Measurements from ENCODE around the gene STX16. TPM values are rescaled to one million over a fixed set of nuclear protein-coding genes. Genes with fewer than 3 reads are reported as not detected.
A peak's percentile ranks its signal among the peaks of the same experiment; 100 is the strongest.

STX16 gene
- total and polyA plus RNA-seq, 2 of the 13 experiments (the other 11 are each of a cell fraction or from before 2014, with no cell fraction given), result 28.0 to 72.7 TPM

- DNase-seq (ENCODE audit: low spot score) (no peak), ATAC-seq (no peak), FAIRE-seq (no peak)
- Histone ChIP-seq H3K79me2 (ENCODE audit: insufficient read depth, low read length) (peaks cover 100% of the 10 kb centered on the region), H3K27me3 (ENCODE audit: control insufficient read depth in 1 of 2, insufficient read depth in 2 of 2, low read length in 2 of 2) (no peaks in the 10 kb centered on the region; a peak in 1 of 5 replicates), H2AFZ (ENCODE audit: low read length) (no peak overlapping the region), H3K9ac (ENCODE audit: insufficient read depth, low read depth, low read length) (no peak overlapping the region), H3K4me2 (ENCODE audit: low read depth, low read length) (no peak overlapping the region; the same call in 1 of the 2 replicates), H3K4me3 (replicated peaks in 1 of 3; ENCODE audit: insufficient read depth in 1 of 3, low read depth in 2 of 3, low read length in 3 of 3) (no peak overlapping the region), H3K27ac (ENCODE audit: extremely low read length, insufficient read depth, low read length) (no peak overlapping the region), H3K36me3 (replicated peaks in 1 of 2; ENCODE audit: control insufficient read depth in 1 of 2, insufficient read depth in 2 of 2, low read length in 2 of 2) (peaks cover 12 to 29% of the 10 kb centered on the region in 2 experiments), H4K20me1 (ENCODE audit: insufficient read depth, low read length) (peaks cover 52% of the 10 kb centered on the region), H3K4me1 (ENCODE audit: insufficient read depth, low read length) (peaks cover 59% of the 10 kb centered on the region), H3K9me3 (ENCODE audit: low read length) (no peaks in the 10 kb centered on the region)
- TF ChIP-seq RBFOX2 (IDR thresholded peaks at IDR 0.05; ENCODE audit: low read depth, low read length) (0 out of 2 replicates have a peak, but pooled peaks have one; percentile 41), CBX2 (IDR thresholded peaks at IDR 0.05; ENCODE audit: low read depth, low read length) (no peak), CBX2 (CRISPR knock-in tag; IDR thresholded peaks at IDR 0.05; ENCODE audit: low read depth) (no peak)
- in situ Hi-C loops (cut with HindIII; ENCODE audit: extremely low pct_ligation_motif_present, low pct_unique_long_range_greater_than_20kb) (loop anchor here (10.0 kb wide), 1 partner anchor 412 kb away; no protein-coding TSS in a partner anchor), intact Hi-C loops (cut with micrococcal nuclease; ENCODE audit: unreplicated experiment) (loop anchor here (10.0 kb wide), 1 partner anchor 238 kb away; no protein-coding TSS in a partner anchor)
- WGBS (ENCODE audit: low lambda C conversion rate), result 90% methylated on average over 2 of the region's 2 CpGs
- ChIA-PET CTCF (ENCODE audit: low intra/inter-chr PET ratio, low total read pairs) (no interaction called here), POLR2A (no interaction called here)
- no TSS peak for BruUV-seq (replicated peaks)
Observed at GRCh38 chr20:58656831-58657230, 5.7 kb downstream of the STX16 start.

GRCh38 chr20:58657262-58657661 is 6.2 kb downstream of the STX16 start:
- H3K4me1 ChIP-seq (ENCODE audit: insufficient read depth, low read length), result peaks cover 59% of the 10 kb centered on the region
- ChIA-PET CTCF (ENCODE audit: low intra/inter-chr PET ratio, low total read pairs) (no interaction called here), POLR2A (no interaction called here)
- no TSS peak for BruUV-seq (replicated peaks)
- no peaks in the 10 kb centered on the region for H3K9me3 ChIP-seq (ENCODE audit: low read length)
- no peak for FAIRE-seq
- in situ Hi-C loops (cut with HindIII; ENCODE audit: extremely low pct_ligation_motif_present, low pct_unique_long_range_greater_than_20kb) (loop anchor here (10.0 kb wide), 1 partner anchor 412 kb away; no protein-coding TSS in a partner anchor), intact Hi-C loops (cut with micrococcal nuclease; ENCODE audit: unreplicated experiment) (loop anchor here (10.0 kb wide), 1 partner anchor 238 kb away; no protein-coding TSS in a partner anchor)
- 96% methylated on average over 2 of the region's 2 CpGs for WGBS (ENCODE audit: low lambda C conversion rate)
- peaks cover 15 to 33% of the 10 kb centered on the region in 2 experiments for H3K36me3 ChIP-seq (replicated peaks in 1 of 2; ENCODE audit: control insufficient read depth in 1 of 2, insufficient read depth in 2 of 2, low read length in 2 of 2)
- H3K27me3 ChIP-seq (ENCODE audit: control insufficient read depth in 1 of 2, insufficient read depth in 2 of 2, low read length in 2 of 2), result no peaks in the 10 kb centered on the region
- H3K9ac ChIP-seq (ENCODE audit: insufficient read depth, low read depth, low read length), result no peak overlapping the region
- no peak for DNase-seq (ENCODE audit: low spot score)
- no peak overlapping the region; the same call in 1 of the 2 replicates for H3K4me2 ChIP-seq (ENCODE audit: low read depth, low read length)
- no peak overlapping the region for H3K27ac ChIP-seq (ENCODE audit: extremely low read length, insufficient read depth, low read length)
- H3K79me2 ChIP-seq (ENCODE audit: insufficient read depth, low read length), result peaks cover 100% of the 10 kb centered on the region
- no peak for ATAC-seq
- no peak overlapping the region for H2AFZ ChIP-seq (ENCODE audit: low read length)
- no peak overlapping the region for H3K4me3 ChIP-seq (replicated peaks in 1 of 3; ENCODE audit: insufficient read depth in 1 of 3, low read depth in 2 of 3, low read length in 3 of 3)
- peaks cover 52% of the 10 kb centered on the region for H4K20me1 ChIP-seq (ENCODE audit: insufficient read depth, low read length)
- TF ChIP-seq MIXL1 (CRISPR knock-in tag; IDR thresholded peaks at IDR 0.05) (no peak), IRF9 (CRISPR knock-in tag; IDR thresholded peaks at IDR 0.05; ENCODE audit: borderline replicate concordance) (no peak), JUN (CRISPR knock-in tag; IDR thresholded peaks at IDR 0.05) (no peak), HOXA3 (CRISPR knock-in tag; IDR thresholded peaks at IDR 0.05) (no peak), NR0B2 (CRISPR knock-in tag; IDR thresholded peaks at IDR 0.05) (no peak), ZNF567 (CRISPR knock-in tag; IDR thresholded peaks at IDR 0.05; ENCODE audit: borderline replicate concordance) (no peak), KLF16 (CRISPR knock-in tag; IDR thresholded peaks at IDR 0.05) (no peak), CREB1 (IDR thresholded peaks at IDR 0.05) (no peak), CREB1 (CRISPR knock-in tag; IDR thresholded peaks at IDR 0.05) (no peak), ZNF850 (CRISPR knock-in tag; conservative IDR thresholded peaks at IDR 0.05) (no peak), MAFK (conservative IDR thresholded peaks at IDR 0.05 in 1 of 2, IDR thresholded peaks at IDR 0.05 in 1 of 2; ENCODE audit: low read length in 2 of 2) (no peak), EED (CRISPR knock-in tag; IDR thresholded peaks at IDR 0.05) (no peak), ZNF724P (CRISPR knock-in tag; IDR thresholded peaks at IDR 0.05; ENCODE audit: borderline replicate concordance) (no peak), MTERF4 (CRISPR knock-in tag; IDR thresholded peaks at IDR 0.05) (no peak), ZNF44 (CRISPR knock-in tag; IDR thresholded peaks at IDR 0.05) (no peak)
